ENCODE measurements around the gene ZNF775.

The ZNF775 gene

DNA sequence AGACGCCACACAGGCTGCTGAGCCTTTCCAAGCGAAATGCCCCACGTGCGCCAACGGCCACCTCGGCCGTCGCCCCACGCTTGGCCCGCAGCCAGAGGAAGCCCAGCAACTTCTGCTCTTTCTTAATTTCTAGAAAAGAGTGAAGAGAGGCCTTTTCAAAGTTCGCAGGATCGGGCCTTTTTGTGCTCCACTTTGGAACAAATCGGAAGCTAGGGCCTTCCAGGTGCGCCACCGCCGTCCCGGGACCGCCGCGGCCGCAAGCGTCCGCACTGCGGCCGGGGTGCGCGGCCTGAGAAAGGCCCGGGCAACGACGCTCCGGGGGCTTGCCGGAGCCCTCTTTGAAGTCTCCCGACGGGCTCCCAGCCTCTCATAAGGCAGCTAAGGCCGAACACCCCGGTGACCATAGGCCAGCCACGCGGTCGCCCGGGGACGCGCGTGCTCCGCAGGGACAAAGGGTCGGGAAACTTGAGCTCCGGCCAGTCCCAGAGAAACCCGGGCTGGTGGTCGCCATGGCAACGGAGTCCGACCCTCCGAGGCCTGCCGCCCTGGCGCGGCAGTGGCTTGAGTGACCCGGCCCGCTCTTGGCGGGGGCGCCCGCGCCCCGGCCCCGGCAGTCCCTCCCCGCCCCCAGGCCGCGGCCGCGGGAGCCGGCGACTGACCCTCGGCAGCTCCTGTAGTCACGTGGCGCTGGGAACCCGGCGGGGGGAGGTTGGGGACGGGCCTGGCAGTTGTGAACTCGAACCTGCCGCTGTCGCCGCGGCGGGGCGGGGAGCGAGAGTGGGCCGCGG, 10.8 kb upstream of the ZNF775 start, which contains the start of gene REPIN1:
REPIN1 (plus strand) TSS at position 727 of the 788 bp plus-strand sequence. CDS start 890 bp downstream, outside the sequence.
- TF ChIP-seq, protein P1, sequence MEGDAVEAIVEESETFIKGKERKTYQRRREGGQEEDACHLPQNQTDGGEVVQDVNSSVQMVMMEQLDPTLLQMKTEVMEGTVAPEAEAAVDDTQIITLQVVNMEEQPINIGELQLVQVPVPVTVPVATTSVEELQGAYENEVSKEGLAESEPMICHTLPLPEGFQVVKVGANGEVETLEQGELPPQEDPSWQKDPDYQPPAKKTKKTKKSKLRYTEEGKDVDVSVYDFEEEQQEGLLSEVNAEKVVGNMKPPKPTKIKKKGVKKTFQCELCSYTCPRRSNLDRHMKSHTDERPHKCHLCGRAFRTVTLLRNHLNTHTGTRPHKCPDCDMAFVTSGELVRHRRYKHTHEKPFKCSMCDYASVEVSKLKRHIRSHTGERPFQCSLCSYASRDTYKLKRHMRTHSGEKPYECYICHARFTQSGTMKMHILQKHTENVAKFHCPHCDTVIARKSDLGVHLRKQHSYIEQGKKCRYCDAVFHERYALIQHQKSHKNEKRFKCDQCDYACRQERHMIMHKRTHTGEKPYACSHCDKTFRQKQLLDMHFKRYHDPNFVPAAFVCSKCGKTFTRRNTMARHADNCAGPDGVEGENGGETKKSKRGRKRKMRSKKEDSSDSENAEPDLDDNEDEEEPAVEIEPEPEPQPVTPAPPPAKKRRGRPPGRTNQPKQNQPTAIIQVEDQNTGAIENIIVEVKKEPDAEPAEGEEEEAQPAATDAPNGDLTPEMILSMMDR (IDR thresholded peaks at IDR 0.05; ENCODE audit: low read length, missing control alignments), result no peak
- peak; percentile 83 for DNase-seq (ENCODE audit: low read depth)
- peak within 1 kb of the TSS; percentile 86 for H3K4me3 ChIP-seq (replicated peaks; ENCODE audit: low read depth, low read length)

DNA sequence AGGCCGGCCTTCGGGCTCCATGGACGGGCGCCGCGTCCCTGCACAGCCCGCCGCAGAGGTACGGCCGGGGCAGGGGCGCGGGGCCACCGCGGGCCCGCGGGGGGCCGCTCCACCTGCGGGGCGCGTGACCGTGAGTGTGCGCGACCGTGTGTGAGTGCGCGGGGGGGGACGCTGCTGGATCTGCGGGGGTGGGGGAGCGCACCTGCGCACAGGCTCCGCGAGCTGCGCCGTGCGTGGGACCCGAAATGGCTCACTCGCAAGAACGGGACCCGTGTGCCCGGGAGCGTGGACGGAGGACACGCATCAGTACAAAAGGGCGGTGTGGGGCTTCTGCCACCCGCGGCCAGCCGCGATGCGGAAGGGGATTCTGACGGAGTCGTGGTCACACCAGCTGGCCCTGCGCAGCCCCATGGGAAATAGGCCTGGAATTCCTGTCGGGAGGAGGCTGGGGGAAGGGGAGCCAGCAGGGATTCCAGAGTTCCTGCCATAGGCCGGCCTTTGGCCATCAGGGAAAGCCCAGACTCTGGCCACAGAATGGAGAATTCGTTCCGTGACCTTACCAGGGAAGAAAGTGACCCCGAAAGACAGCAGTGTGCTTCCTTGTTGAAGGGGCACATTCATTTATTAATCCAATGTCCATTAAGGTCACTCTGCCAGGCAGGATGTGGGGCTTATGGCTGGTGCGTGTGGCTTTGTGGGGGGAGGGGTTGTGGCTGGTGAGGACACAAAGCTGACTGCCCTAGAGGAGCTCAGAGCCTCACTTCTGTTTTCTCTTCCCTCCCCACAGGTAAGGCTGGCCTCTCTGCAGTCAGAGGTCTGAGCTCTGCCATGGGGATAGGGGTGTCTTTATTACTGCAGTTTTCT, 10.0 kb upstream of the ZNF775 start:
- TF ChIP-seq, protein P1 (IDR thresholded peaks at IDR 0.05; ENCODE audit: low read length, missing control alignments), result no peak
- peak; percentile 67 for DNase-seq (ENCODE audit: low read depth)
- H3K4me3 ChIP-seq (replicated peaks; ENCODE audit: low read depth, low read length), result peak overlapping the region; percentile 86

DNA sequence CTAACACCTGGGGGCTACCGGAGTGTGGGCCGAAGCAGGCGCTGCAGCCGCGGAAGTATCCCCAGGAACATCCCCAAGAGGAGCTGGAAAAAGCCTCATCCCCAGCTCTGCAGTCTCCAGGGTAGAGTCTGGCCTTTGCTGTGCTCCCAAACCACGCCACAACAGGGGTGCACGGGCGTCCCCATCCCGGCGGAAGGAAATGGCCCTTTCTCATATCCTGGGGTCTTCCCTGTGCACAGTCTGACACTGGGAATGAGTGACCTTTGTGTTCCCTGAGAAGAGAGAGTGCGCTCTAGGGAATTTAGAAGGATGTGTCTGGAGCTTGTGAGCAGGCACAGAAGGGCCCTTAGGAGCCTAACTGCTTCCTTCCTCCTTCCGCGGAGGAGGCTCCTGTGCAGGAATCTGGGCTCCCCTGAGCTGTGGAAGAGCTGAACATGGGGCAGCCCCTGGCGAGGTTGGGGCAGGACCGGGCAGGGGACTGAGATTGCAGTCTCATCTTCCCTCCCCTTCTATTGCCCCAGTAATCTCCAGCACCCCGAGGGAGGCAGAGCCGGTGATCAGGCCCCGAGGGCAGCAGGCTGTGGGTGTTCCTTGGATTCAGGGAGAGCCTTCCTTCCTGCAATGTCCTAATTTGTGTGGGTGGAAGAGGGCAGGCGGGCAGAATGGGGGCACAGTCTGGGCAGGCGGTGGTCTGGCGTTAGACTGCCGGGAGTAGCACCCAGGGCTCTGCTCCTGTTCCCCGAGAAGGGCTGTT, 9.2 kb upstream of the ZNF775 start:
- H3K4me3 ChIP-seq (replicated peaks; ENCODE audit: low read depth, low read length), result peak overlapping the region; percentile 86
- TF ChIP-seq, protein P1 (IDR thresholded peaks at IDR 0.05; ENCODE audit: low read length, missing control alignments), result no peak
- DNase-seq (ENCODE audit: low read depth), result no peak

DNA sequence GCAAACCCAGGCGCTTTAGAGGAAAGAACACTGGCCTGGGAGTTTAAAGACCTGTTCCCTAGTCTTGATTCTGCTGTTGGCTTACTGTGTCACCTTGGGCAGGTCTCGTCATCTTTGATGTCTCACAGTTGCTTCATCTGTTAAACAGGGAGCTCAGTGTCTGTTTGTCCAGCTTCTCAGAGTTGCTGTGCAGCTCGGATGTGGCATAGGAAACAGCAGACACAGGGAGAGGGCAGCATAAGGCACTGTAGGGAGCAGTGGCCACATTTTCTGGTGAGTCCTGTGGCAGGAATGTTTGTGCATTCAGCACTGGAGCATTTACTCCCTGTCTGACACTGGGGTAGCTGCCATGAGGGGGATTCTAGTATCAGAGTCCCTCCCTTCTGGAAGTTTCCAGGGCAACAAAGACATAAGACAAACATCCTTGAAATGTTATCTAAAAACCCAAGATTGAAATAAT, 8.5 kb upstream of the ZNF775 start:
- H3K4me3 ChIP-seq (replicated peaks; ENCODE audit: low read depth, low read length), result peak overlapping the region; percentile 86
- TF ChIP-seq, protein P1 (IDR thresholded peaks at IDR 0.05; ENCODE audit: low read length, missing control alignments), result no peak
- DNase-seq (ENCODE audit: low read depth), result peak; percentile 72

DNA sequence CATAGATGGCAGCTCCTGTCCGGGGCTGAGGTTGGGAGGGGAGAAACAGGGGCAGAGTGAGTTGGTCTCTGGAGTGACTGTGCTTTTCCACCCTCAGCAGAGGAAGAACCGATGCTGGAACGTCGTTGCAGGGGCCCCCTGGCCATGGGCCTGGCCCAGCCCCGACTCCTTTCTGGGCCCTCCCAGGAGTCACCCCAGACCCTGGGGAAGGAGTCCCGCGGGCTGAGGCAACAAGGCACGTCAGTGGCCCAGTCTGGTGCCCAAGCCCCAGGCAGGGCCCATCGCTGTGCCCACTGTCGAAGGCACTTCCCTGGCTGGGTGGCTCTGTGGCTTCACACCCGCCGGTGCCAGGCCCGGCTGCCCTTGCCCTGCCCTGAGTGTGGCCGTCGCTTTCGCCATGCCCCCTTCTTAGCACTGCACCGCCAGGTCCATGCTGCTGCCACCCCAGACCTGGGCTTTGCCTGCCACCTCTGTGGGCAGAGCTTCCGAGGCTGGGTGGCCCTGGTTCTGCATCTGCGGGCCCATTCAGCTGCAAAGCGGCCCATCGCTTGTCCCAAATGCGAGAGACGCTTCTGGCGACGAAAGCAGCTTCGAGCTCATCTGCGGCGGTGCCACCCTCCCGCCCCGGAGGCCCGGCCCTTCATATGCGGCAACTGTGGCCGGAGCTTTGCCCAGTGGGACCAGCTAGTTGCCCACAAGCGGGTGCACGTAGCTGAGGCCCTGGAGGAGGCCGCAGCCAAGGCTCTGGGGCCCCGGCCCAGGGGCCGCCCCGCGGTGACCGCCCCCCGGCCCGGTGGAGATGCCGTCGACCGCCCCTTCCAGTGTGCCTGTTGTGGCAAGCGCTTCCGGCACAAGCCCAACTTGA, 7.8 kb upstream of the ZNF775 start:
- TF ChIP-seq, protein P1 (IDR thresholded peaks at IDR 0.05; ENCODE audit: low read length, missing control alignments), result no peak
- H3K4me3 ChIP-seq (replicated peaks; ENCODE audit: low read depth, low read length), result no peak overlapping the region
- no peak for DNase-seq (ENCODE audit: low read depth)

DNA sequence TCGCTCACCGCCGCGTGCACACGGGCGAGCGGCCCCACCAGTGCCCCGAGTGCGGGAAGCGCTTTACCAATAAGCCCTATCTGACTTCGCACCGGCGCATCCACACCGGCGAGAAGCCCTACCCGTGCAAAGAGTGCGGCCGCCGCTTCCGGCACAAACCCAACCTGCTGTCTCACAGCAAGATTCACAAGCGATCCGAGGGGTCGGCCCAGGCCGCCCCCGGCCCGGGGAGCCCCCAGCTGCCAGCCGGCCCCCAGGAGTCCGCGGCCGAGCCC, 7.2 kb upstream of the ZNF775 start:
- TF ChIP-seq, protein P1 (IDR thresholded peaks at IDR 0.05; ENCODE audit: low read length, missing control alignments), result no peak
- DNase-seq (ENCODE audit: low read depth), result no peak
- H3K4me3 ChIP-seq (replicated peaks; ENCODE audit: low read depth, low read length), result no peak overlapping the region
